ENCODE data around the gene CBFA2T3.

DNA sequence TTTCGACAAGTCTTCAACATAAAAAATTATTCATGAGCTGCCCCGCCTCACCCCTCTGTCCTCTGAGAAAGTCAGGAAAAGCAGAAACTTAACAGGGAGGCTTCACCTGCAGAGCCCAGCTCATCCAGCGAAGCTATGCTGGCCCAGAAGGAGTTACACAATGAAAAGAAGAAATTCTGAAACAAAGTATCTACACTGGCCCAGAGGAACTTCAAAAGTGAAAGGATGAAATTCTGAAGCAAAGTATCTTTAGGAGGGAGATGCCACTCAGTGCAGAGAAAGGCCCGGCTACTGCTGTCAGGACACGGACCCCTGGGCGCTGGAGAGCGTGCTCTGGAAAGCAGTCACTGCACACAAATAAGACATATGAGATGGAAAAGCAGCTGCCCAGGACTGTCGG lies 121.8 kb downstream of the CBFA2T3 start:
- TF ChIP-seq CTCF (IDR thresholded peaks at IDR 0.05; ENCODE audit: borderline replicate concordance, extremely low read depth, low read length, poor library complexity, severe bottlenecking) (no peak), EZH2 (IDR thresholded peaks at IDR 0.05; ENCODE audit: borderline replicate concordance, low read depth, low read length, severe bottlenecking) (no peak)

Data from DND-41 (cell line).